ENCODE data around the gene GTF3C1.

- TF ChIP-seq CTCF (IDR thresholded peaks at IDR 0.05) (no peak), POLR2A (IDR thresholded peaks at IDR 0.05) (no peak), EP300 (IDR thresholded peaks at IDR 0.05) (no peak)
Measured at GRCh38 chr16:27582883-27583282, 33.2 kb upstream of the GTF3C1 start.
